Right atrium auricular region (tissue), 2 donors: Measurements from ENCODE around the gene OR8B3. TPM values are rescaled to one million over a fixed set of nuclear protein-coding genes. Genes with fewer than 3 reads are reported as not detected.

Source experiments
- DNase-seq: peaks from one replicate; pipeline ENCODE4 v3.0.0-alpha.2; 2019; ENCODE audit warnings: low spot score
- H3K27ac ChIP-seq, 2 donors: fragments of 200-600 bp; sonication (generic); 1 replicate in 1 of 2; 2 replicates in 1 of 2; pipeline ENCODE4 v1.5.1; 2016 to 2019
- H3K27me3 ChIP-seq, 2 donors: fragments of 200-600 bp; sonication (generic); one replicate each; pipeline versions ENCODE4 v1.5.1 to v1.6.0; 2017 to 2019
- H3K36me3 ChIP-seq: fragments of 200-600 bp; sonication (generic); one replicate; pipeline ENCODE4 v1.5.1; 2016
- H3K4me1 ChIP-seq, 2 donors: fragments of 200-600 bp; sonication (generic); one replicate each; pipeline versions ENCODE4 v1.5.1 to v1.6.0; 2017 to 2019
- H3K4me3 ChIP-seq, 2 donors: fragments of 200-600 bp; sonication (generic); 1 replicate in 1 of 2; 2 replicates in 1 of 2; pipeline ENCODE4 v1.5.1; 2017 to 2019; ENCODE audit warnings: mild to moderate bottlenecking in 1 of 2, moderate library complexity in 1 of 2
- H3K9me3 ChIP-seq, 2 donors: fragments of 200-600 bp; sonication (generic); one replicate each; pipeline ENCODE4 v1.5.1; 2019
- total RNA-seq, 2 donors: library from RNA; depleted of rRNA; stranded (reverse); fragments of >200 nt; gene quantifications; one replicate each; pipeline ENCODE4 v1.1.0, GENCODE V29; 2016
- TF ChIP-seq, protein P1 (sequence below), 2 donors: fragments of 200-600 bp; sonication (generic); IDR thresholded peaks; one replicate each; pipeline ENCODE4 v1.5.1; 2019; ENCODE audit warnings: antibody characterized with exemption in 2 of 2

OR8B3 gene, protein sequence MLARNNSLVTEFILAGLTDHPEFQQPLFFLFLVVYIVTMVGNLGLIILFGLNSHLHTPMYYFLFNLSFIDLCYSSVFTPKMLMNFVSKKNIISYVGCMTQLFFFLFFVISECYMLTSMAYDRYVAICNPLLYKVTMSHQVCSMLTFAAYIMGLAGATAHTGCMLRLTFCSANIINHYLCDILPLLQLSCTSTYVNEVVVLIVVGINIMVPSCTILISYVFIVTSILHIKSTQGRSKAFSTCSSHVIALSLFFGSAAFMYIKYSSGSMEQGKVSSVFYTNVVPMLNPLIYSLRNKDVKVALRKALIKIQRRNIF
- not detected for total RNA-seq

DNA sequence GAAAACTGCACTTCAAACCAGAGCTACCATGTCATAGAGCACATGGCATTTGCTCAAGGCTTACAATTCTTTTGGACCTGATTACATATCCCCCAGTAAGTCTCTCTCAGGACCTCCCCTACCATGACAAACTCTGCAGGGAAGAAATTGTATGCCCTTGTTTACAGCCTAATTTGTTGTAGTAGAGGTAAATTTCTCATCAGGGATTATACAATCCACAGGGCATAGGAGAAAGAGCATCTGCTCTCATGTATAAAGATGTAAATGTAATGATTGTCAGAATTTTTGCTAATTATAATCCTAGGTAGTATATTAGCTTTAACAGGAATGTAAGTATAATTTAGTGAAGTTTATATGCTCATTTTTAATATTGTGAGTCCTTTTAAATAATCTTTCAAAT is at the start of gene OR8B3:
OR8B3 (minus strand) TSS at position 101 of the 400 bp plus-strand sequence. CDS start 1,673 bp downstream, outside the sequence.
- H3K27ac ChIP-seq, result no peak within 1 kb of the TSS
- no peaks in the 10 kb centered on the region for H3K4me1 ChIP-seq
- TF ChIP-seq, protein P1, sequence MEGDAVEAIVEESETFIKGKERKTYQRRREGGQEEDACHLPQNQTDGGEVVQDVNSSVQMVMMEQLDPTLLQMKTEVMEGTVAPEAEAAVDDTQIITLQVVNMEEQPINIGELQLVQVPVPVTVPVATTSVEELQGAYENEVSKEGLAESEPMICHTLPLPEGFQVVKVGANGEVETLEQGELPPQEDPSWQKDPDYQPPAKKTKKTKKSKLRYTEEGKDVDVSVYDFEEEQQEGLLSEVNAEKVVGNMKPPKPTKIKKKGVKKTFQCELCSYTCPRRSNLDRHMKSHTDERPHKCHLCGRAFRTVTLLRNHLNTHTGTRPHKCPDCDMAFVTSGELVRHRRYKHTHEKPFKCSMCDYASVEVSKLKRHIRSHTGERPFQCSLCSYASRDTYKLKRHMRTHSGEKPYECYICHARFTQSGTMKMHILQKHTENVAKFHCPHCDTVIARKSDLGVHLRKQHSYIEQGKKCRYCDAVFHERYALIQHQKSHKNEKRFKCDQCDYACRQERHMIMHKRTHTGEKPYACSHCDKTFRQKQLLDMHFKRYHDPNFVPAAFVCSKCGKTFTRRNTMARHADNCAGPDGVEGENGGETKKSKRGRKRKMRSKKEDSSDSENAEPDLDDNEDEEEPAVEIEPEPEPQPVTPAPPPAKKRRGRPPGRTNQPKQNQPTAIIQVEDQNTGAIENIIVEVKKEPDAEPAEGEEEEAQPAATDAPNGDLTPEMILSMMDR (IDR thresholded peaks at IDR 0.05), result no peak
- H3K27me3 ChIP-seq, result no peaks in the 10 kb centered on the region
- no peak within 1 kb of the TSS for H3K4me3 ChIP-seq
- no peak for DNase-seq
- H3K36me3 ChIP-seq, result no peaks in the 10 kb centered on the region
- no peaks in the 10 kb centered on the region for H3K9me3 ChIP-seq

DNA sequence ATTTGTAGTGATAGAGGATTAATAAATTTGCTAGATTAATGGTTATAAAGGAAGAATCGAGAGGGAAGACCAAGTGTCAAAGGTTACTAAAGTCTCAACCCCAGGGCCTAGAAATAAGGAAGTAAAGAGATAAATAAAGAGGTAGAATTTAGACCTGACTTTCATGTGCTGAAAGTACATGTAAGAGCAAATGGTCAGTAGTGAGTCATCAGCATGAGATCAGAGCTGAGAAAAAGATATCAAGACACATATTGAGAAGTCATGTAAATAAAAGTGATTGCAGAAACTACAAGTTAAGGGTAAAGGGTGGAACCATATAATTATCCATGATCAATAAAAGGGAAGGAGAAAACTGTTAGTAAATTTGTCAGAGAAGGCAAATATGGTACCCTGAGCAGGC is 48.1 kb upstream of the OR8B3 start:
- Histone ChIP-seq H3K4me1 (no peaks in the 10 kb centered on the region), H3K27me3 (no peaks in the 10 kb centered on the region), H3K9me3 (peaks cover 0 to 12% of the 10 kb centered on the region in 2 donors), H3K36me3 (no peaks in the 10 kb centered on the region), H3K27ac (no peak overlapping the region), H3K4me3 (no peak overlapping the region)
- TF ChIP-seq, protein P1 (IDR thresholded peaks at IDR 0.05), result no peak
- no peak for DNase-seq

DNA sequence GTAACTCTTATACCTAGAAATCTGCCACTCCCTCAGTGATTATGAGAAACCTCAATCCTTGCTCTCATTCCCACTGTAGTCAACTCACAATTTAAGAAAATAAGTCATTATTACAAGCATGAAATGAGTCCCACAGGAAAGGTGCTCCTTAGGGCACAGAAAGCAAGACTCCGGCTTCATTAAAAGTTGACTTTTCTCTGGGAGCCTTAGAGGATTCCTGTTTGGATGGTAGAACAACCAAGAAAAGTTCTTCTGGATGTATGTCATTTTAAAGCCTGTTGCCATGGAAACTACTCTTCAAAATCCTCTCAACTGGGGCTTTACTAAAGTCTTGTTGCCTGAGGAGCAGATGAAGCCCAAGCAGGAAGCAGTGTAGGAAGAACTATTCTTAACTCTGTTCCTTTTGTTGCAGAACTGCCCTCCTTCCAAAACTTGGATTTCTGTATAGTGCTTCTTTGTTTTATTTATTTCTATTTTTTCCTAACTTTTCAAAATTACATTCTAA is 46.9 kb upstream of the OR8B3 start, which contains the start of gene OR8B8:
OR8B8 (minus strand) TSS at position 51 of the 505 bp plus-strand sequence. CDS start 4,611 bp downstream, outside the sequence.
- H3K4me3 ChIP-seq, result no peak within 1 kb of the TSS
- no peak within 1 kb of the TSS for H3K27ac ChIP-seq
- no peak for DNase-seq
- H3K9me3 ChIP-seq, result peaks cover 0 to 12% of the 10 kb centered on the region in 2 donors
- no peaks in the 10 kb centered on the region for H3K27me3 ChIP-seq
- no peaks in the 10 kb centered on the region for H3K36me3 ChIP-seq
- no peaks in the 10 kb centered on the region for H3K4me1 ChIP-seq
- TF ChIP-seq, protein P1 (IDR thresholded peaks at IDR 0.05), result no peak

DNA sequence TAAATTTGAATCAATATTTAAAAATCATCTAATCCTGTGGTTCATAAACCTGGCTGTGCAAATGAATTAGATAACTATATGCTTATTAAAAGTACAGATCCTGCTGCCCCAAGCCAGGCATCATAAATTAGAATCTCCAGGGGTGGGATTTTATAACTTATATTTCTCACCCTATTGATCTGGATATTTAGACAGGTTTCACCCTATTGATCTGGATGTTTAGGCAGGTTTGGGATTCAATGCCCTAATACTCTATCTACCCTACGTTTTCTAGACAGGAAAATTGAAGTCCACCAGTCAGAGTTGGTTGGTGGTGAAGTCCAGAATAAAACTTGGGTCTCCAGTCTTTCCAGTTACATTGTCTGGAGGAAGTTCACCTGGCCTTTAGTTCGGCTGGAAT is 44.0 kb upstream of the OR8B3 start:
- DNase-seq, result no peak
- Histone ChIP-seq H3K27me3 (no peaks in the 10 kb centered on the region), H3K4me1 (no peaks in the 10 kb centered on the region), H3K36me3 (no peaks in the 10 kb centered on the region), H3K27ac (no peak overlapping the region), H3K4me3 (no peak overlapping the region), H3K9me3 (no peaks in the 10 kb centered on the region)
- TF ChIP-seq, protein P1 (IDR thresholded peaks at IDR 0.05), result no peak

DNA sequence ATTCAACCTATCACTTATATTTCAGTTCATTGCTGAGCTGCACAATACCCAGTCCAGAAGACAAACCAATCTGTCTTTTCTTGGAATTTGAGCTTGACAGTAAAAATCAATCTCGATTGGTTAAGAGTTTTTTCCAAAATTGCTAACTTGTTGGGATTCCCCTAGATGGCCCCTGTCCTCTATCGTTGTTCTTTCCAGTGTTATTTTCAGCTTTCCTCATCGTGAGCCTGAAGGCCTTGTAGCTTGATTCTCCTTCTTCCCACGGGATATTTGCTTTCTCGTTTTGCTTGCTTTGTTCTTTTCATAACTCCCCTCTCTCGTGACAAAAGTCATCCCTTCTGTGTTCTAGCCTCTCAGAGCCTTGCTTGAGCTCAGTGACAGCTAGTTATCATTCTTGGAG is 43.6 kb upstream of the OR8B3 start:
- no peak overlapping the region for H3K27ac ChIP-seq
- no peaks in the 10 kb centered on the region for H3K4me1 ChIP-seq
- H3K36me3 ChIP-seq, result no peaks in the 10 kb centered on the region
- no peaks in the 10 kb centered on the region for H3K9me3 ChIP-seq
- H3K4me3 ChIP-seq, result no peak overlapping the region
- DNase-seq, result no peak
- H3K27me3 ChIP-seq, result no peaks in the 10 kb centered on the region
- TF ChIP-seq, protein P1 (IDR thresholded peaks at IDR 0.05), result peak in 1 of 2 donors; percentile 11
